Right lobe of liver (tissue), 4 donors: ENCODE results near the gene ZFPM1.

Experiments
- CTCF ChIP-seq, 4 donors: fragments of 200-600 bp in 3 of 4; fragments of 450-650 bp in 1 of 4; IDR thresholded peaks; one replicate each; pipeline versions ENCODE4 v1.5.1 to v1.8.0; 2016 to 2022; ENCODE audit warnings: antibody characterized with exemption in 4 of 4, mild to moderate bottlenecking in 2 of 4
- POLR2A ChIP-seq: fragments of 450-650 bp; IDR thresholded peaks from one replicate; pipeline ENCODE4 v1.6.1; 2017; ENCODE audit warnings: antibody characterized with exemption, mild to moderate bottlenecking
- donor health status: DM: no; HTN: no; CAD: no.
- donor health status: DM: no; HTN: no; CAD: no.
- donor health status: DM: no; HTN: yes; CAD: no.

GRCh38 chr16:88415381-88415705 is 37.7 kb upstream of the ZFPM1 start:
- TF ChIP-seq CTCF (IDR thresholded peaks at IDR 0.05) (no peak), POLR2A (no peak)
